SK-N-MC (cell line): Measurements from ENCODE around the gene GRIFIN.

Experiments used
- EZH2 ChIP-seq: fragments of 200-600 bp; sonication (generic); IDR thresholded peaks from one replicate; pipeline ENCODE4 v1.6.1; 2017; ENCODE audit warnings: antibody characterized with exemption
- POLR2AphosphoS5 ChIP-seq: IDR thresholded peaks from 2 replicates; pipeline ENCODE4 v1.6.1; 2012; ENCODE audit warnings: mild to moderate bottlenecking, low read depth, low read length, borderline replicate concordance

GRCh38 chr7:2507917-2508306 lies 31.7 kb upstream of the GRIFIN start:
- no peak for TF ChIP-seq EZH2
- no peak for TF ChIP-seq POLR2AphosphoS5
